Keratinocyte (primary cell): ENCODE measurements around the gene CFAP46. TPM values are rescaled to one million over a fixed set of nuclear protein-coding genes. Genes with fewer than 3 reads are reported as not detected.

Experiments
- DNase-seq: peaks from one replicate; pipeline ENCODE4 v3.0.0-alpha.2; 2011; ENCODE audit warnings: low read depth, missing footprints, low spot score
- FAIRE-seq: peaks from 2 replicates; lab custom pipeline; 2011; peaks lifted over from hg19 to GRCh38; lab: Jason Lieb, UNC
- H2AFZ ChIP-seq: 2 replicates; pipeline ENCODE4 v1.6.0; 2012; ENCODE audit warnings: low read length, control low read depth, inconsistent platforms; ENCODE audit not compliant: control insufficient read depth
- H3K27ac ChIP-seq: 2 replicates; pipeline ENCODE4 v1.5.1; 2011; ENCODE audit warnings: low read length; ENCODE audit not compliant: control insufficient read depth, insufficient read depth
- H3K27me3 ChIP-seq: 3 replicates; pipeline ENCODE4 v1.6.0; 2011; ENCODE audit warnings: low read length; ENCODE audit not compliant: control insufficient read depth, insufficient read depth; ENCODE audit errors: extremely low read depth
- H3K36me3 ChIP-seq, 2 experiments: 2 replicates in 1 of 2; 3 replicates in 1 of 2; pipeline ENCODE4 v1.5.1; 2011; ENCODE audit warnings: low read length in 2 of 2, mild to moderate bottlenecking in 1 of 2; ENCODE audit not compliant: control insufficient read depth in 2 of 2, insufficient read depth in 2 of 2; ENCODE audit errors: extremely low read depth in 1 of 2
- H3K4me1 ChIP-seq: 3 replicates; pipeline ENCODE4 v1.5.1; 2011; ENCODE audit warnings: low read length; ENCODE audit not compliant: control insufficient read depth, insufficient read depth; ENCODE audit errors: extremely low read depth
- H3K4me2 ChIP-seq: 3 replicates; pipeline ENCODE4 v1.6.0; 2011; ENCODE audit warnings: low read depth, low read length; ENCODE audit not compliant: control insufficient read depth, insufficient read depth; ENCODE audit errors: extremely low read depth
- H3K4me3 ChIP-seq, 3 experiments: fragments of 200-600 bp in 1 of 3; sonication (generic) in 1 of 3; 2 replicates in 2 of 3; 3 replicates in 1 of 3; pipeline ENCODE4 v1.5.1; 2011 to 2016; ENCODE audit warnings: low read length in 3 of 3, mild to moderate bottlenecking in 3 of 3, control low read depth in 2 of 3, inconsistent platforms in 1 of 3, low read depth in 1 of 3, mixed read lengths in 1 of 3, mixed run types in 1 of 3, moderate library complexity in 1 of 3; ENCODE audit not compliant: control insufficient read depth in 2 of 3, insufficient read depth in 2 of 3; ENCODE audit errors: extremely low read depth in 1 of 3
- H3K79me2 ChIP-seq: 2 replicates; pipeline ENCODE4 v1.6.0; 2012; ENCODE audit warnings: low read length; ENCODE audit not compliant: control insufficient read depth, insufficient read depth
- H3K9ac ChIP-seq: 3 replicates; pipeline ENCODE4 v1.6.0; 2011; ENCODE audit warnings: low read length; ENCODE audit not compliant: control insufficient read depth, insufficient read depth; ENCODE audit errors: extremely low read depth
- H3K9me1 ChIP-seq: 3 replicates; pipeline ENCODE4 v1.6.0; 2011; ENCODE audit warnings: low read length; ENCODE audit not compliant: control insufficient read depth, insufficient read depth; ENCODE audit errors: extremely low read depth
- H3K9me3 ChIP-seq: 2 replicates; pipeline ENCODE4 v1.5.1; 2012; ENCODE audit warnings: low read depth, low read length; ENCODE audit not compliant: control insufficient read depth
- H4K20me1 ChIP-seq: 3 replicates; pipeline ENCODE4 v1.6.0; 2011; ENCODE audit warnings: low read length; ENCODE audit not compliant: control insufficient read depth, insufficient read depth; ENCODE audit errors: extremely low read depth
- CTCF ChIP-seq, 3 experiments: IDR thresholded peaks in 1 of 3; conservative IDR thresholded peaks in 1 of 3; optimal IDR thresholded peaks in 1 of 3; 2 replicates in 2 of 3; 3 replicates in 1 of 3; pipeline versions ENCODE3 to v1.5.1; 2011; ENCODE audit warnings: low read length in 3 of 3, mild to moderate bottlenecking in 3 of 3, moderate library complexity in 2 of 3, control low read depth in 1 of 3, inconsistent platforms in 1 of 3; ENCODE audit not compliant: insufficient read depth in 2 of 3; ENCODE audit errors: extremely low read depth in 1 of 3
- EZH2 ChIP-seq: IDR thresholded peaks from one replicate; pipeline ENCODE4 v1.6.1; 2012; ENCODE audit warnings: inconsistent platforms, mild to moderate bottlenecking, low read length, moderate library complexity
- dilution Hi-C: fragments of 300-500 bp; cut with MboI; formaldehyde crosslinking; loops from one replicate; pipeline ENCODE4 v1.7.0; 2020; ENCODE audit warnings: low sequenced_read_pairs; ENCODE audit not compliant: extremely low pct_ligation_motif_present
- polyA plus RNA-seq, 5 experiments: library from polyadenylated mRNA; depleted of rRNA in 3 of 5; stranded (reverse) in 3 of 5; stranded (forward) in 1 of 5; unstranded in 1 of 5; fragments of >200 nt; gene quantifications; 1 replicate in 1 of 5; 2 replicates in 3 of 5; 3 replicates in 1 of 5; pipeline versions ENCODE4 v1.2.1 to v1.2.3, GENCODE V29; 2011 to 2012; ENCODE audit warnings: missing spikeins in 2 of 5, low read depth in 1 of 5, low replicate concordance in 1 of 5

The CFAP46 gene
- polyA plus RNA-seq, 1 donor (not counting 4 experiments of a cell fraction or from before 2014, with no cell fraction given), result 1.00 TPM

DNA sequence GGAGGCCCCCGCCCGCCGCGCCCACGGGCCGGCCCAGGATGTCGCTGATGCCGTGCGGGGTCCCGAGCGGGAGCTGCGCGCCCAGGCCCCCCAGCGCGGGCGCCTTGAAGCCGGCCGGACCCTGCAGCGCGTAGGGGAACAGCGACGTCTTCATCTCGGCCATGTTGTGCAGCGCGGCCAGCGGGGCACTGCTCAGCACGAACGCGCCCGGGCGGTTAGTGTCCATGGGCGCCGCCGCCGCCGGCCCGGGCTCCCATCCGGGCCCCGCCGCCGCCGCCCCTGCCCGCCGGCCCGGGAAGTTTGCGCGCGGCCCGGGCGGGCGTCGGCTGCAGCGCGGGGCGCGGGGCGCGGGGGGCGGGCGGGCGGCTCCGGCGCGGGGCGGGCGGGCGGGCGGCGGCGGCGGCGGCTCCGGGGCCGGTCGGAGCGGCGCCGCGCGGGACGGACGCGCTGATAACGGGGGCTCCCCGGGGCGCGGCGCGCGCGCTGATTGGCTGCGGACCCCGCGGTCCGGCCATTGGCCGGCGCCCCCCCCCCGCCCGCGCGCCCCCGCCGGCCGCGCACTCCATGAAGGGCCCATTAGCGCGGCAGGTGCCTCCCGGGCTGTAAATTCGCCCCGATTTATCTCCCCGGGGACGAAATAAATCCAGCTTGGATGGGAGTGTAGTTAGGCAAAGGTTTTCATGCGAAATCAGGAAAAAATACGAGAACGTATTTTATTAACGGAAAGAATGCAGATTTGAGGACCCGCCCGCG is 156.5 kb downstream of the CFAP46 start, which contains the start of gene NKX6-2:
Gene NKX6-2 (minus strand): TSS at position 425 of the 753 bp plus-strand sequence. CDS start 199 bp downstream, at position 226.
- TF ChIP-seq CTCF (optimal IDR thresholded peaks at IDR 0.05 in 1 of 3, IDR thresholded peaks at IDR 0.05 in 1 of 3, conservative IDR thresholded peaks at IDR 0.05 in 1 of 3; ENCODE audit: extremely low read depth in 1 of 3, insufficient read depth in 2 of 3, low read length in 3 of 3) (no peak), EZH2 (no peak)
- H3K4me2 ChIP-seq, result no peak within 1 kb of the TSS
- H3K4me1 ChIP-seq, result no peaks in the 10 kb centered on the region
- no peak within 1 kb of the TSS for H3K4me3 ChIP-seq
- no peaks in the 10 kb centered on the region for H3K9me3 ChIP-seq
- H3K9ac ChIP-seq, result no peak within 1 kb of the TSS
- no peaks in the 10 kb centered on the region for H3K36me3 ChIP-seq
- no peak within 1 kb of the TSS for H3K27ac ChIP-seq
- H2AFZ ChIP-seq, result no peak within 1 kb of the TSS
- peaks cover 62% of the 10 kb centered on the region for H3K27me3 ChIP-seq
- no peaks in the 10 kb centered on the region for H3K79me2 ChIP-seq
- H3K9me1 ChIP-seq, result no peaks in the 10 kb centered on the region
- dilution Hi-C loops, result no loop called here
- H4K20me1 ChIP-seq, result no peaks in the 10 kb centered on the region
- FAIRE-seq (no peak), DNase-seq (no peak)

GRCh38 chr10:132784866-132785722 is 157.3 kb downstream of the CFAP46 start:
- Histone ChIP-seq H3K4me1 (no peaks in the 10 kb centered on the region), H3K36me3 (no peaks in the 10 kb centered on the region), H3K27me3 (peaks cover 55% of the 10 kb centered on the region), H3K9me1 (no peaks in the 10 kb centered on the region), H3K9me3 (no peaks in the 10 kb centered on the region), H3K79me2 (no peaks in the 10 kb centered on the region), H3K4me3 (no peak overlapping the region), H3K4me2 (no peak overlapping the region), H4K20me1 (no peaks in the 10 kb centered on the region), H3K9ac (no peak overlapping the region), H3K27ac (no peak overlapping the region), H2AFZ (no peak overlapping the region)
- dilution Hi-C loops, result no loop called here
- DNase-seq (no peak), FAIRE-seq (no peak)
- peak; percentile 35 for TF ChIP-seq EZH2
- no peak for TF ChIP-seq CTCF (optimal IDR thresholded peaks at IDR 0.05 in 1 of 3, IDR thresholded peaks at IDR 0.05 in 1 of 3, conservative IDR thresholded peaks at IDR 0.05 in 1 of 3; ENCODE audit: extremely low read depth in 1 of 3, insufficient read depth in 2 of 3, low read length in 3 of 3)
